ENCODE results near the gene RGS14. TPM values are rescaled to one million over a fixed set of nuclear protein-coding genes. Genes with fewer than 3 reads are reported as not detected.
A peak's percentile ranks its signal among the peaks of the same experiment; 100 is the strongest.

RGS14 gene
- total RNA-seq, 1 experiment from 2014 or later = 4.8 TPM

GRCh38 chr5:177316005-177316404 is 41.7 kb upstream of the RGS14 start:
- no peaks in the 10 kb centered on the region for H3K9me3 ChIP-seq (replicated peaks)
- H3K4me1 ChIP-seq = no peaks in the 10 kb centered on the region
- DNase-seq = no peak
- no peak overlapping the region for H3K27ac ChIP-seq
- no peak overlapping the region for H3K4me3 ChIP-seq
- H3K27me3 ChIP-seq = no peaks in the 10 kb centered on the region
- no peaks in the 10 kb centered on the region for H3K36me3 ChIP-seq

- DNase-seq = peak; percentile 69 to 81
- Histone ChIP-seq H3K9me3 (replicated peaks) (no peaks in the 10 kb centered on the region), H3K36me3 (no peaks in the 10 kb centered on the region), H3K27me3 (no peaks in the 10 kb centered on the region), H3K4me3 (no peak overlapping the region), H3K4me1 (no peaks in the 10 kb centered on the region), H3K27ac (no peak overlapping the region)
These were observed 39.8 kb upstream of the RGS14 start for GRCh38 chr5:177317959-177318377.

GRCh38 chr5:177319913-177320588 is 37.7 kb upstream of the RGS14 start:
- DNase-seq = no peak
- no peaks in the 10 kb centered on the region for H3K27me3 ChIP-seq
- H3K4me3 ChIP-seq = no peak overlapping the region
- H3K9me3 ChIP-seq (replicated peaks) = no peaks in the 10 kb centered on the region
- no peak overlapping the region for H3K27ac ChIP-seq
- H3K36me3 ChIP-seq = no peaks in the 10 kb centered on the region
- no peaks in the 10 kb centered on the region for H3K4me1 ChIP-seq

GRCh38 chr5:177320879-177321278 is 36.8 kb upstream of the RGS14 start:
- Histone ChIP-seq H3K27me3 (no peaks in the 10 kb centered on the region), H3K27ac (no peak overlapping the region), H3K36me3 (no peaks in the 10 kb centered on the region), H3K9me3 (replicated peaks) (no peaks in the 10 kb centered on the region), H3K4me3 (no peak overlapping the region), H3K4me1 (0 out of 2 replicates have a peak, but pooled peaks cover 2% of the 10 kb centered on the region)
- DNase-seq = no peak

- 0 out of 2 replicates have a peak, but pooled peaks cover 5% of the 10 kb centered on the region for H3K4me1 ChIP-seq
- H3K36me3 ChIP-seq = 0 out of 2 replicates have a peak, but pooled peaks cover 2% of the 10 kb centered on the region
- H3K9me3 ChIP-seq (replicated peaks) = no peaks in the 10 kb centered on the region
- no peaks in the 10 kb centered on the region for H3K27me3 ChIP-seq
- H3K27ac ChIP-seq = no peak overlapping the region
- no peak for DNase-seq
- H3K4me3 ChIP-seq = no peak overlapping the region
These were observed 31.8 kb upstream of the RGS14 start for GRCh38 chr5:177325868-177326381.

- DNase-seq = no peak
- Histone ChIP-seq H3K9me3 (replicated peaks) (no peaks in the 10 kb centered on the region), H3K27ac (no peak overlapping the region), H3K4me1 (0 out of 2 replicates have a peak, but pooled peaks cover 5% of the 10 kb centered on the region), H3K36me3 (0 out of 2 replicates have a peak, but pooled peaks cover 2% of the 10 kb centered on the region), H3K4me3 (no peak overlapping the region), H3K27me3 (no peaks in the 10 kb centered on the region)
These were observed 29.9 kb upstream of the RGS14 start for GRCh38 chr5:177327539-177328522.

- Histone ChIP-seq H3K27me3 (no peaks in the 10 kb centered on the region), H3K4me3 (no peak overlapping the region), H3K27ac (no peak overlapping the region), H3K9me3 (replicated peaks) (no peaks in the 10 kb centered on the region), H3K36me3 (peaks cover 5% of the 10 kb centered on the region), H3K4me1 (0 out of 2 replicates have a peak, but pooled peaks cover 5% of the 10 kb centered on the region)
- no peak for DNase-seq
These were observed 29.0 kb upstream of the RGS14 start for GRCh38 chr5:177328545-177329231.

GRCh38 chr5:177329883-177330282 is 27.8 kb upstream of the RGS14 start:
- Histone ChIP-seq H3K4me1 (0 out of 2 replicates have a peak, but pooled peaks cover 5% of the 10 kb centered on the region), H3K36me3 (peaks cover 13% of the 10 kb centered on the region), H3K27ac (no peak overlapping the region), H3K27me3 (no peaks in the 10 kb centered on the region), H3K4me3 (no peak overlapping the region), H3K9me3 (replicated peaks) (no peaks in the 10 kb centered on the region)
- no peak for DNase-seq

GRCh38 chr5:177330991-177331842 is 26.5 kb upstream of the RGS14 start:
- Histone ChIP-seq H3K4me1 (0 out of 2 replicates have a peak, but pooled peaks cover under 1% of the 10 kb centered on the region), H3K9me3 (replicated peaks) (no peaks in the 10 kb centered on the region), H3K4me3 (no peak overlapping the region), H3K36me3 (peaks cover 13% of the 10 kb centered on the region), H3K27me3 (no peaks in the 10 kb centered on the region), H3K27ac (no peak overlapping the region)
- DNase-seq = no peak

GRCh38 chr5:177332031-177332895 is 25.5 kb upstream of the RGS14 start:
- H3K36me3 ChIP-seq = peaks cover 18% of the 10 kb centered on the region

GRCh38 chr5:177332896-177333260 is 24.8 kb upstream of the RGS14 start:
- Histone ChIP-seq H3K27me3 (no peaks in the 10 kb centered on the region), H3K27ac (no peak overlapping the region), H3K4me1 (no peaks in the 10 kb centered on the region), H3K4me3 (no peak overlapping the region), H3K36me3 (peaks cover 21% of the 10 kb centered on the region), H3K9me3 (replicated peaks) (no peaks in the 10 kb centered on the region)
- no peak for DNase-seq

More at GRCh38 chr5:177332031-177332895, 25.5 kb upstream of the RGS14 start:
- Histone ChIP-seq H3K4me3 (no peak overlapping the region), H3K27ac (no peak overlapping the region), H3K4me1 (no peaks in the 10 kb centered on the region), H3K27me3 (no peaks in the 10 kb centered on the region), H3K9me3 (replicated peaks) (no peaks in the 10 kb centered on the region)
- no peak for DNase-seq

GRCh38 chr5:177333420-177334154 is 24.1 kb upstream of the RGS14 start:
- H3K9me3 ChIP-seq (replicated peaks) = no peaks in the 10 kb centered on the region
- no peaks in the 10 kb centered on the region for H3K27me3 ChIP-seq
- peaks cover 21% of the 10 kb centered on the region for H3K36me3 ChIP-seq
- H3K4me3 ChIP-seq = no peak overlapping the region
- no peak for DNase-seq
- H3K4me1 ChIP-seq = no peaks in the 10 kb centered on the region
- no peak overlapping the region for H3K27ac ChIP-seq
